IMR-90 (cell line): ENCODE results near the gene ZXDA. TPM values are rescaled to one million over a fixed set of nuclear protein-coding genes. Genes with fewer than 3 reads are reported as not detected.

Source experiments
- ATAC-seq: fragments of 200-7000 bp; cut with Tn5 transposase; 2 replicates; pipeline ENCODE4 v1.9.1; 2020; ENCODE audit warnings: low read depth, mild to moderate bottlenecking, moderate library complexity
- BruUV-seq: library from RNA; stranded (reverse); fragments of 400-500 nt; replicated peaks from 2 replicates; lab custom pipeline; 2021; lab: Mats Ljungman, UMichigan
- CTCF ChIA-PET: fragments of 300-600 bp; formaldehyde crosslinking; extraction: SDS; loops from one replicate; lab custom pipeline; 2021; ENCODE audit warnings: antibody characterized with exemption; lab: Yijun Ruan, JAX
- POLR2A ChIA-PET: fragments of 300-600 bp; sonication (Branson Sonifier 250); formaldehyde crosslinking; loops from one replicate; lab custom pipeline; 2022; ENCODE audit warnings: antibody characterized with exemption; ENCODE audit not compliant: unreplicated experiment; lab: Charles Lee
- DNase-seq: peaks from one replicate; pipeline ENCODE4 v3.0.0; 2013
- H2AFZ ChIP-seq: replicated peaks from 2 replicates; pipeline ENCODE3; 2013; ENCODE audit warnings: low read length, mild to moderate bottlenecking; ENCODE audit not compliant: poor library complexity
- H2AK5ac ChIP-seq: 2 replicates; pipeline ENCODE4 v1.6.1; 2013; ENCODE audit warnings: low read depth, low read length, inconsistent platforms
- H2AK9ac ChIP-seq: replicated peaks from 2 replicates; pipeline ENCODE3; 2013; ENCODE audit warnings: mild to moderate bottlenecking, low read depth, low read length, moderate library complexity; ENCODE audit not compliant: poor library complexity
- H2BK120ac ChIP-seq: 2 replicates; pipeline ENCODE4 v1.6.1; 2013; ENCODE audit warnings: low read depth, low read length, inconsistent platforms
- H2BK15ac ChIP-seq: 3 replicates; pipeline ENCODE4 v1.6.1; 2013; ENCODE audit warnings: low read depth, low read length, inconsistent platforms
- H2BK20ac ChIP-seq: 2 replicates; pipeline ENCODE4 v1.6.1; 2013; ENCODE audit warnings: low read depth, mild to moderate bottlenecking, inconsistent platforms, low read length, moderate library complexity
- H2BK5ac ChIP-seq: 2 replicates; pipeline ENCODE4 v1.6.1; 2013; ENCODE audit warnings: mild to moderate bottlenecking, low read depth, low read length, inconsistent platforms; ENCODE audit not compliant: poor library complexity, severe bottlenecking
- H3K14ac ChIP-seq: replicated peaks from 2 replicates; pipeline ENCODE4 v1.6.1; 2013; ENCODE audit warnings: low read depth, low read length, inconsistent platforms
- H3K18ac ChIP-seq: 2 replicates; pipeline ENCODE4 v1.6.1; 2013; ENCODE audit warnings: low read depth, low read length, control low read depth
- H3K23ac ChIP-seq: 2 replicates; pipeline ENCODE4 v1.6.1; 2013; ENCODE audit warnings: low read depth, low read length, inconsistent platforms
- H3K27ac ChIP-seq: 2 replicates; pipeline ENCODE4 v1.5.1; 2013; ENCODE audit warnings: mild to moderate bottlenecking, control low read depth, low read length; ENCODE audit not compliant: insufficient read depth
- H3K27me3 ChIP-seq: 2 replicates; pipeline ENCODE4 v1.6.1; 2013; ENCODE audit warnings: low read length; ENCODE audit not compliant: control insufficient read depth, insufficient read depth
- H3K36me3 ChIP-seq: 2 replicates; pipeline ENCODE4 v1.6.1; 2013; ENCODE audit warnings: low read length, mixed read lengths; ENCODE audit not compliant: control insufficient read depth, insufficient read depth
- H3K4ac ChIP-seq: 2 replicates; pipeline ENCODE4 v1.6.1; 2013; ENCODE audit warnings: low read depth, low read length, inconsistent platforms
- H3K4me1 ChIP-seq: 2 replicates; pipeline ENCODE4 v1.6.1; 2013; ENCODE audit warnings: low read length, mixed read lengths; ENCODE audit not compliant: control insufficient read depth, insufficient read depth
- H3K4me2 ChIP-seq: 2 replicates; pipeline ENCODE4 v1.6.1; 2013; ENCODE audit warnings: low read depth, mild to moderate bottlenecking, control low read depth, low read length, moderate library complexity
- H3K4me3 ChIP-seq: 2 replicates; pipeline ENCODE4 v1.5.1; 2013; ENCODE audit warnings: low read depth, mild to moderate bottlenecking, control low read depth, low read length, moderate library complexity; ENCODE audit not compliant: insufficient read depth
- H3K56ac ChIP-seq: 2 replicates; pipeline ENCODE4 v1.6.1; 2013; ENCODE audit warnings: low read length, inconsistent platforms; ENCODE audit not compliant: insufficient read depth; ENCODE audit errors: extremely low read depth
- H3K79me1 ChIP-seq, 2 experiments: 2 replicates each; pipeline ENCODE4 v1.6.1; 2013; ENCODE audit warnings: low read length in 2 of 2, inconsistent platforms in 1 of 2, low read depth in 1 of 2
- H3K9ac ChIP-seq: 2 replicates; pipeline ENCODE4 v1.6.1; 2013; ENCODE audit warnings: low read depth, low read length, control low read depth
- H3K9me1 ChIP-seq: 2 replicates; pipeline ENCODE4 v1.6.1; 2013; ENCODE audit warnings: low read length, inconsistent platforms; ENCODE audit not compliant: insufficient read depth
- H3K9me3 ChIP-seq: 2 replicates; pipeline ENCODE4 v1.6.1; 2013; ENCODE audit warnings: low read length; ENCODE audit not compliant: control insufficient read depth, insufficient read depth
- H4K20me1 ChIP-seq: 2 replicates; pipeline ENCODE4 v1.6.1; 2013; ENCODE audit warnings: low read length, inconsistent platforms; ENCODE audit not compliant: insufficient read depth
- H4K5ac ChIP-seq: 2 replicates; pipeline ENCODE4 v1.6.1; 2013; ENCODE audit warnings: mild to moderate bottlenecking, low read depth, low read length, control low read depth
- H4K8ac ChIP-seq, 2 experiments: 2 replicates each; pipeline ENCODE4 v1.6.1; 2013; ENCODE audit warnings: low read depth in 2 of 2, low read length in 2 of 2, control low read depth in 1 of 2, inconsistent platforms in 1 of 2
- H4K91ac ChIP-seq: 2 replicates; pipeline ENCODE4 v1.6.1; 2013; ENCODE audit warnings: low read depth, low read length, inconsistent platforms; ENCODE audit not compliant: insufficient read depth
- BHLHE40 ChIP-seq: fragments of 150-350 bp; IDR thresholded peaks from 2 replicates; pipeline ENCODE4 v1.6.1; 2016; ENCODE audit warnings: mild to moderate bottlenecking, low read depth, low read length
- CEBPB ChIP-seq: IDR thresholded peaks from 2 replicates; pipeline ENCODE4 v1.6.1; 2012; ENCODE audit warnings: low read depth, low read length, improper control_type of control experiment
- CHD1 ChIP-seq: IDR thresholded peaks from 2 replicates; pipeline ENCODE4 v1.6.1; 2012; ENCODE audit warnings: low read depth, low read length, improper control_type of control experiment
- FOS ChIP-seq: fragments of 150-350 bp; IDR thresholded peaks from 2 replicates; pipeline ENCODE4 v1.6.1; 2016; ENCODE audit warnings: low read depth, low read length
- MAFK ChIP-seq: IDR thresholded peaks from 2 replicates; pipeline ENCODE4 v1.6.1; 2012; ENCODE audit warnings: low read depth, low read length, improper control_type of control experiment
- MAZ ChIP-seq: IDR thresholded peaks from 2 replicates; pipeline ENCODE4 v1.6.1; 2012; ENCODE audit warnings: low read depth, mild to moderate bottlenecking, low read length, improper control_type of control experiment, moderate library complexity, borderline replicate concordance
- MXI1 ChIP-seq: IDR thresholded peaks from 2 replicates; pipeline ENCODE4 v1.6.1; 2012; ENCODE audit warnings: low read depth, mild to moderate bottlenecking, low read length, moderate library complexity, borderline replicate concordance
- NFE2L2 ChIP-seq: fragments of 150-350 bp; IDR thresholded peaks from 2 replicates; pipeline ENCODE4 v1.6.1; 2016; ENCODE audit warnings: low read depth, mild to moderate bottlenecking, low read length
- POLR2A ChIP-seq: IDR thresholded peaks from 2 replicates; pipeline ENCODE4 v1.6.1; 2012; ENCODE audit warnings: mild to moderate bottlenecking, low read depth, low read length
- RAD21 ChIP-seq: IDR thresholded peaks from 2 replicates; pipeline ENCODE4 v1.6.1; 2012; ENCODE audit warnings: low read length, improper control_type of control experiment
- RCOR1 ChIP-seq: IDR thresholded peaks from 2 replicates; pipeline ENCODE4 v1.6.1; 2012; ENCODE audit warnings: mild to moderate bottlenecking, low read length, improper control_type of control experiment; ENCODE audit not compliant: insufficient replicate concordance
- RFX5 ChIP-seq: IDR thresholded peaks from 2 replicates; pipeline ENCODE4 v1.8.0; 2012; ENCODE audit warnings: low read depth, mild to moderate bottlenecking, low read length, moderate library complexity
- SMC3 ChIP-seq: fragments of 150-350 bp; IDR thresholded peaks from 2 replicates; pipeline ENCODE4 v1.6.1; 2016; ENCODE audit warnings: low read depth, mild to moderate bottlenecking, antibody characterized with exemption, low read length, moderate library complexity
- WGBS, 2 experiments: methylation state at CpG; one replicate each; pipeline versions ENCODE4 v1.1.5 to v1.1.7; 2013; ENCODE audit warnings: missing lambda C conversion rate in 2 of 2; ENCODE audit not compliant: insufficient read length in 1 of 2; ENCODE audit errors: extremely low coverage in 2 of 2; 5-methylcytosine and 5-hydroxymethylcytosine counted together
- dilution Hi-C: fragments of 300-500 bp; cut with HindIII; formaldehyde crosslinking; loops from one replicate; pipeline ENCODE4 v1.14.3; 2018; ENCODE audit warnings: low sequenced_read_pairs; ENCODE audit not compliant: unreplicated experiment
- in situ Hi-C: fragments of 300-500 bp; cut with MboI; formaldehyde crosslinking; loops from 3 replicates; pipeline ENCODE4 v1.14.3; 2019; ENCODE audit warnings: low sequenced_read_pairs, inconsistent platforms, mixed read lengths
- intact Hi-C: fragments of 100-400 bp; cut with micrococcal nuclease; formaldehyde crosslinking; loops from 2 replicates; pipeline ENCODE4 v1.10.0; 2022
- polyA plus RNA-seq, 3 experiments: library from polyadenylated mRNA; depleted of rRNA; stranded (reverse); fragments of >200 nt; gene quantifications; 2 replicates each; pipeline ENCODE4 v1.2.3, GENCODE V29; 2012; ENCODE audit warnings: low replicate concordance in 1 of 3
- total RNA-seq: library from RNA; depleted of rRNA; stranded (reverse); fragments of >200 nt; gene quantifications from 2 replicates; pipeline ENCODE4 v1.2.3, GENCODE V29; 2012
- TF ChIP-seq, protein P1 (sequence below): fragments of 150-350 bp; IDR thresholded peaks from 2 replicates; pipeline ENCODE4 v1.6.1; 2017; ENCODE audit warnings: mild to moderate bottlenecking, antibody characterized with exemption, low read length, low read depth
- TF ChIP-seq, protein P2 (sequence below): conservative IDR thresholded peaks from 2 replicates; pipeline ENCODE4 v1.5.1; 2012; ENCODE audit warnings: mild to moderate bottlenecking, low read depth, low read length, improper control_type of control experiment
- TF ChIP-seq, protein P3 (sequence below): fragments of 150-350 bp; IDR thresholded peaks from 2 replicates; pipeline ENCODE4 v1.6.1; 2016; ENCODE audit warnings: low read depth, mild to moderate bottlenecking, low read length, moderate library complexity, borderline replicate concordance

The ZXDA gene
- total and polyA plus RNA-seq, 2 of the 4 experiments (the other 2 are of a cell fraction) = 1.0 to 3.4 TPM

DNA sequence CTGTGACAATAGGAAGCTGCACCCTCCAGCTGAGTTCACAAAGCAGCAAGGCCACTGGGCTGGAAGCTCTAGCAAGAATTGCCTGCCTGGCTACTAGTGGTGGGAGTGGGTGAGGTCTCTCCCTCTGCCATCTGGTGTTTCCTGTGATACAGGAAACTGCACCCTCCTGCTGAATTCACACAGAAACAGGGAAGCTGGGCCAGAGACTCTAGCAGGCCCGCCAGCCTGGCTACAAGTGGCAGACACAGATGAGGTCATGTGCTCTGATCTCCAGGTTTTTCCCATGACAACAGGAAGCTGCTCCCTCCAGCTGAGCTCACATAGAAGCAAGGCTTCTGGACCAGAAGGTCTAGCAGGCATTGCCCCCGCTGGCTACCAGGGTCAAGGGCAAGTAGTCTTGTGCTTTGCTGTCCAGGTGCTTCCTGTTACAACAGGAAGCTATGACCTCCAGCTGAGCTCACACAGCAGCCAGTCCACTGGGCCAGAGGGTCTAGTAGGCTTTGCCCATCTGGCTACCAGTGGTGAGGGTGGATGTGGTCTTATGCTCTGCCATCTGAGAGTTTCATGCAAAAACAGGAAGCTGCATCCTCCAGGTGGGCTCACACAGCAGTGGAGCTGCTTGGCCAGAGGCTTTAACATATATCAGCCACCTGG lies 41.5 kb upstream of the ZXDA start:
- H3K4me2 ChIP-seq = no peak overlapping the region
- CTCF ChIA-PET = interaction anchor here (0.6 kb wide), 1 partner anchor 472 kb away, joined by 3 read pairs; no protein-coding TSS in a partner anchor
- no peaks in the 10 kb centered on the region for H3K36me3 ChIP-seq
- no peak overlapping the region for H3K56ac ChIP-seq
- H2AFZ ChIP-seq = no peak overlapping the region
- H4K8ac ChIP-seq = no peak overlapping the region
- dilution Hi-C loops = no loop called here
- H4K20me1 ChIP-seq = no peaks in the 10 kb centered on the region
- H3K79me1 ChIP-seq = no peaks in the 10 kb centered on the region
- H3K9me1 ChIP-seq = no peaks in the 10 kb centered on the region
- in situ Hi-C loops = no loop called here
- H3K27ac ChIP-seq = no peak overlapping the region
- no peaks in the 10 kb centered on the region for H3K4me1 ChIP-seq
- no TSS peak for BruUV-seq
- no peak for TF ChIP-seq SMC3
- TF ChIP-seq BHLHE40 = no peak
- TF ChIP-seq, protein P1, sequence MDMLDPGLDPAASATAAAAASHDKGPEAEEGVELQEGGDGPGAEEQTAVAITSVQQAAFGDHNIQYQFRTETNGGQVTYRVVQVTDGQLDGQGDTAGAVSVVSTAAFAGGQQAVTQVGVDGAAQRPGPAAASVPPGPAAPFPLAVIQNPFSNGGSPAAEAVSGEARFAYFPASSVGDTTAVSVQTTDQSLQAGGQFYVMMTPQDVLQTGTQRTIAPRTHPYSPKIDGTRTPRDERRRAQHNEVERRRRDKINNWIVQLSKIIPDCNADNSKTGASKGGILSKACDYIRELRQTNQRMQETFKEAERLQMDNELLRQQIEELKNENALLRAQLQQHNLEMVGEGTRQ = no peak
- no peak for TF ChIP-seq CHD1
- no peak for TF ChIP-seq MAZ
- TF ChIP-seq, protein P2, sequence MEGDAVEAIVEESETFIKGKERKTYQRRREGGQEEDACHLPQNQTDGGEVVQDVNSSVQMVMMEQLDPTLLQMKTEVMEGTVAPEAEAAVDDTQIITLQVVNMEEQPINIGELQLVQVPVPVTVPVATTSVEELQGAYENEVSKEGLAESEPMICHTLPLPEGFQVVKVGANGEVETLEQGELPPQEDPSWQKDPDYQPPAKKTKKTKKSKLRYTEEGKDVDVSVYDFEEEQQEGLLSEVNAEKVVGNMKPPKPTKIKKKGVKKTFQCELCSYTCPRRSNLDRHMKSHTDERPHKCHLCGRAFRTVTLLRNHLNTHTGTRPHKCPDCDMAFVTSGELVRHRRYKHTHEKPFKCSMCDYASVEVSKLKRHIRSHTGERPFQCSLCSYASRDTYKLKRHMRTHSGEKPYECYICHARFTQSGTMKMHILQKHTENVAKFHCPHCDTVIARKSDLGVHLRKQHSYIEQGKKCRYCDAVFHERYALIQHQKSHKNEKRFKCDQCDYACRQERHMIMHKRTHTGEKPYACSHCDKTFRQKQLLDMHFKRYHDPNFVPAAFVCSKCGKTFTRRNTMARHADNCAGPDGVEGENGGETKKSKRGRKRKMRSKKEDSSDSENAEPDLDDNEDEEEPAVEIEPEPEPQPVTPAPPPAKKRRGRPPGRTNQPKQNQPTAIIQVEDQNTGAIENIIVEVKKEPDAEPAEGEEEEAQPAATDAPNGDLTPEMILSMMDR = no peak
- no peak for TF ChIP-seq RFX5
- no peak for TF ChIP-seq RAD21
- TF ChIP-seq FOS = no peak
- TF ChIP-seq MXI1 = no peak
- no peak for TF ChIP-seq CEBPB
- no peak for TF ChIP-seq POLR2A
- TF ChIP-seq, protein P3, sequence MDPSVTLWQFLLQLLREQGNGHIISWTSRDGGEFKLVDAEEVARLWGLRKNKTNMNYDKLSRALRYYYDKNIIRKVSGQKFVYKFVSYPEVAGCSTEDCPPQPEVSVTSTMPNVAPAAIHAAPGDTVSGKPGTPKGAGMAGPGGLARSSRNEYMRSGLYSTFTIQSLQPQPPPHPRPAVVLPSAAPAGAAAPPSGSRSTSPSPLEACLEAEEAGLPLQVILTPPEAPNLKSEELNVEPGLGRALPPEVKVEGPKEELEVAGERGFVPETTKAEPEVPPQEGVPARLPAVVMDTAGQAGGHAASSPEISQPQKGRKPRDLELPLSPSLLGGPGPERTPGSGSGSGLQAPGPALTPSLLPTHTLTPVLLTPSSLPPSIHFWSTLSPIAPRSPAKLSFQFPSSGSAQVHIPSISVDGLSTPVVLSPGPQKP = no peak
- TF ChIP-seq NFE2L2 = no peak
- no peak for TF ChIP-seq RCOR1
- no peak for TF ChIP-seq MAFK
- ATAC-seq (no peak), DNase-seq (no peak)
- H4K5ac ChIP-seq = no peak overlapping the region
- POLR2A ChIA-PET = no interaction called here
- intact Hi-C loops = no loop called here
- H2AK5ac ChIP-seq = no peak overlapping the region
- WGBS, 2 experiments = 0% methylated on average over 1 of the region's 2 CpGs; no CpG with 5 or more reads in 1 of the 2 experiments
- no peak overlapping the region for H3K4me3 ChIP-seq
- H2BK20ac ChIP-seq = no peak overlapping the region
- no peak overlapping the region for H4K91ac ChIP-seq
- H2BK120ac ChIP-seq = no peak overlapping the region
- H3K4ac ChIP-seq = no peak overlapping the region
- no peak overlapping the region for H3K18ac ChIP-seq
- H2BK15ac ChIP-seq = no peak overlapping the region
- no peak overlapping the region for H2BK5ac ChIP-seq
- H3K14ac ChIP-seq = no peak overlapping the region
- no peak overlapping the region for H3K23ac ChIP-seq
- peaks cover 6% of the 10 kb centered on the region for H3K9me3 ChIP-seq
- no peak overlapping the region for H2AK9ac ChIP-seq
- H3K27me3 ChIP-seq = no peaks in the 10 kb centered on the region
- H3K9ac ChIP-seq = no peak overlapping the region
